DOHH2 (cell line): ENCODE measurements around the gene MEDAG.

Source experiments
- H3F3A ChIP-seq: fragments of 200-600 bp; sonication (generic), shearing (Covaris generic); 2 replicates; pipeline ENCODE4 v1.6.0; 2016; ENCODE audit warnings: antibody characterized with exemption, mild to moderate bottlenecking; ENCODE audit not compliant: control insufficient read depth, insufficient read depth
- H3K27ac ChIP-seq: fragments of 200-600 bp; sonication (generic); 2 replicates; pipeline ENCODE4 v1.5.1; 2014; ENCODE audit warnings: low read depth, mild to moderate bottlenecking, low read length, moderate library complexity
- H3K27me3 ChIP-seq: fragments of 200-600 bp; sonication (generic); 2 replicates; pipeline ENCODE4 v1.6.1; 2014; ENCODE audit warnings: mild to moderate bottlenecking, low read length, mixed read lengths; ENCODE audit not compliant: control insufficient read depth
- H3K36me3 ChIP-seq: fragments of 200-600 bp; sonication (generic); 2 replicates; pipeline ENCODE4 v1.6.1; 2014; ENCODE audit warnings: mild to moderate bottlenecking, low read length, moderate library complexity, mixed read lengths; ENCODE audit not compliant: control insufficient read depth
- H3K4me1 ChIP-seq: fragments of 200-600 bp; sonication (generic); 2 replicates; pipeline ENCODE4 v1.6.1; 2014; ENCODE audit warnings: mild to moderate bottlenecking, low read length, mixed read lengths; ENCODE audit not compliant: control insufficient read depth
- H3K4me2 ChIP-seq: fragments of 200-600 bp; sonication (generic); 2 replicates; pipeline ENCODE4 v1.6.0; 2014; ENCODE audit warnings: mild to moderate bottlenecking, low read length, moderate library complexity
- H3K4me3 ChIP-seq: fragments of 200-600 bp; sonication (generic); 2 replicates; pipeline ENCODE4 v1.5.1; 2014; ENCODE audit warnings: mild to moderate bottlenecking, low read length, mixed read lengths
- H3K79me2 ChIP-seq: fragments of 200-600 bp; sonication (generic); 2 replicates; pipeline ENCODE4 v1.6.1; 2014; ENCODE audit warnings: mild to moderate bottlenecking, low read length, mixed read lengths; ENCODE audit not compliant: control insufficient read depth
- H3K9me2 ChIP-seq: fragments of 200-600 bp; sonication (generic); replicated peaks from 2 replicates; pipeline ENCODE4 v1.6.1; 2014; ENCODE audit warnings: mild to moderate bottlenecking, low read length, mixed read lengths; ENCODE audit not compliant: control insufficient read depth
- H3K9me3 ChIP-seq: fragments of 200-600 bp; sonication (generic); 2 replicates; pipeline ENCODE4 v1.6.1; 2014; ENCODE audit warnings: antibody characterized with exemption, low read length, mixed read lengths; ENCODE audit not compliant: control insufficient read depth, insufficient read depth
- H4K20me1 ChIP-seq: fragments of 200-600 bp; sonication (generic); 2 replicates; pipeline ENCODE4 v1.6.0; 2014; ENCODE audit warnings: low read depth, mild to moderate bottlenecking, antibody characterized with exemption, low read length, moderate library complexity; ENCODE audit not compliant: control insufficient read depth, insufficient read depth
- CTCF ChIP-seq: fragments of 200-600 bp; sonication (generic); IDR thresholded peaks from one replicate; pipeline ENCODE4 v1.5.1; 2014; ENCODE audit warnings: antibody characterized with exemption, mild to moderate bottlenecking, low read depth, low read length; ENCODE audit not compliant: poor library complexity, severe bottlenecking
- EZH2phosphoT487 ChIP-seq: fragments of 200-600 bp; sonication (generic); IDR thresholded peaks from 2 replicates; pipeline ENCODE4 v1.6.1; 2017; ENCODE audit warnings: borderline replicate concordance, mild to moderate bottlenecking, antibody characterized with exemption, low read length, moderate library complexity, mixed read lengths

The MEDAG gene

DNA sequence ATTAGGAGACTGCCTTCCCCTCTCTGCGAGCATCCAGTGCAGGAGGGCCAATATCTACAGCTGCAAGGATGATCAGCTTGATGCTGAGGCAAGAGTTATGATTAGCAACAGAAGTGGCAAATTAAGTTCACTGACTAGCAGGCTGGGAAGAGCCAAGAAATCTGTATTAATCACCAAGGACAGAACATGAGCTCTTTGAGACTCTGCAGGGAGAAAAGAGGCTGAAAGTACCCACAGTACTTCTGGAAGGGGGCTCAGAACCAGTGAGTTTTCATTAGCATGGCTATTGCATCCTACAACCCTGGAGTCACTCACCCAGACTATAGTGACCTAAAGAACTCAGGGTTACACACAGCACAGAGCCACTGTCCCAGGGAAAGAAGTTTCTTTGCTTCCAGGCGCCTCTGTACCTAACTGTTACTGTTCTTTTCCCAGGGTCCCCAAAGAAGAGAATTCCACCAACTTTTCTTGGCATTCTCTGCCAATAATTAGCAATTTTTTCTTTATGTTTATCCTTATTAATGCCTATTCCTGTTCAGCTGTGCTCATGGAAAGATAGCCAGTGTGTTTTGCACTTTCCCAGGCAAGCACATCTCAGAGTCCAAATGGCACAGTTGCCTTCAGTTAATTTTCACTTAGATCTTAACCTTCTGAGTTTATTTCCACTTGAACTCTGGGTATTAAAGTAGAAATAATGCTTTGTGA lies 25.8 kb upstream of the MEDAG start:
- Histone ChIP-seq H4K20me1 (no peaks in the 10 kb centered on the region), H3K4me2 (no peak overlapping the region), H3K9me2 (no peaks in the 10 kb centered on the region), H3F3A (no peaks in the 10 kb centered on the region), H3K27me3 (peaks cover 16% of the 10 kb centered on the region; the same call in 1 of the 2 replicates), H3K4me3 (no peak overlapping the region), H3K79me2 (no peaks in the 10 kb centered on the region), H3K4me1 (no peaks in the 10 kb centered on the region), H3K36me3 (no peaks in the 10 kb centered on the region), H3K27ac (no peak overlapping the region), H3K9me3 (no peaks in the 10 kb centered on the region)
- TF ChIP-seq EZH2phosphoT487 (no peak), CTCF (no peak)

GRCh38 chr13:30880856-30881155 lies 25.3 kb upstream of the MEDAG start:
- Histone ChIP-seq H3K9me3 (no peaks in the 10 kb centered on the region), H3K9me2 (no peaks in the 10 kb centered on the region), H3K27me3 (peaks cover 16% of the 10 kb centered on the region; the same call in 1 of the 2 replicates), H3K4me2 (no peak overlapping the region), H3K27ac (no peak overlapping the region), H4K20me1 (no peaks in the 10 kb centered on the region), H3K79me2 (no peaks in the 10 kb centered on the region), H3K4me1 (no peaks in the 10 kb centered on the region), H3K36me3 (no peaks in the 10 kb centered on the region), H3F3A (no peaks in the 10 kb centered on the region), H3K4me3 (no peak overlapping the region)
- TF ChIP-seq CTCF: no peak
- TF ChIP-seq EZH2phosphoT487: no peak

GRCh38 chr13:30881191-30881651 lies 24.9 kb upstream of the MEDAG start:
- Histone ChIP-seq H3F3A (no peaks in the 10 kb centered on the region), H3K4me2 (no peak overlapping the region), H3K9me2 (no peaks in the 10 kb centered on the region), H3K4me1 (no peaks in the 10 kb centered on the region), H4K20me1 (no peaks in the 10 kb centered on the region), H3K4me3 (no peak overlapping the region), H3K27me3 (peaks cover 16% of the 10 kb centered on the region; the same call in 1 of the 2 replicates), H3K9me3 (no peaks in the 10 kb centered on the region), H3K36me3 (no peaks in the 10 kb centered on the region), H3K79me2 (no peaks in the 10 kb centered on the region), H3K27ac (no peak overlapping the region)
- TF ChIP-seq CTCF: no peak
- TF ChIP-seq EZH2phosphoT487: no peak
